SK-N-SH treated with all-trans-retinoic acid at 6 μM for 48 hours (cell line): ENCODE data around the gene CYSRT1.

Experiments
- ARNTL ChIP-seq: fragments of 450-650 bp; formaldehyde crosslinking; IDR thresholded peaks from 2 replicates; pipeline ENCODE4 v1.5.0; 2020; ENCODE audit warnings: low read depth, mild to moderate bottlenecking, moderate library complexity, borderline replicate concordance
- CSDC2 ChIP-seq: fragments of 250-450 bp; sonication (Bioruptor Pico); IDR thresholded peaks from 2 replicates; pipeline ENCODE4 v1.5.0; 2020; ENCODE audit warnings: mild to moderate bottlenecking, moderate library complexity
- ESRRG ChIP-seq: fragments of 250-450 bp; sonication (Bioruptor Pico); IDR thresholded peaks from 2 replicates; pipeline ENCODE4 v1.6.1; 2021; ENCODE audit warnings: mild to moderate bottlenecking
- ISL1 ChIP-seq: fragments of 250-450 bp; sonication (Bioruptor Pico); IDR thresholded peaks from 2 replicates; pipeline ENCODE4 v2.1.2; 2022; ENCODE audit warnings: mild to moderate bottlenecking, moderate library complexity
- RARB ChIP-seq: fragments of 250-450 bp; sonication (Bioruptor Pico); IDR thresholded peaks from 2 replicates; pipeline ENCODE4 v1.8.0; 2021; ENCODE audit warnings: mild to moderate bottlenecking, moderate library complexity
- TSHZ2 ChIP-seq: fragments of 250-450 bp; sonication (Bioruptor Pico); IDR thresholded peaks from 2 replicates; pipeline ENCODE4 v1.5.0; 2020; ENCODE audit warnings: mild to moderate bottlenecking, moderate library complexity
- ZFP3 ChIP-seq: fragments of 250-450 bp; sonication (Bioruptor Pico); IDR thresholded peaks from 2 replicates; pipeline ENCODE4 v1.5.0; 2020; ENCODE audit warnings: mild to moderate bottlenecking, moderate library complexity
- ZFP30 ChIP-seq: fragments of 450-650 bp; formaldehyde crosslinking; IDR thresholded peaks from 2 replicates; pipeline ENCODE4 v1.5.0; 2022; ENCODE audit warnings: mild to moderate bottlenecking, moderate library complexity
- ZNF70 ChIP-seq: fragments of 450-650 bp; formaldehyde crosslinking; IDR thresholded peaks from 2 replicates; pipeline ENCODE4 v1.5.0; 2020; ENCODE audit warnings: mild to moderate bottlenecking, moderate library complexity
- TF ChIP-seq, protein P1 (sequence below): fragments of 250-450 bp; sonication (Bioruptor Pico); IDR thresholded peaks from 2 replicates; pipeline ENCODE4 v1.8.0; 2020; ENCODE audit warnings: mild to moderate bottlenecking, moderate library complexity, borderline replicate concordance
- TF ChIP-seq, protein P2 (sequence below): fragments of 250-450 bp; sonication (Bioruptor Pico); IDR thresholded peaks from 2 replicates; pipeline ENCODE4 v1.5.1; 2020; ENCODE audit warnings: low read depth, mild to moderate bottlenecking, moderate library complexity
- TF ChIP-seq, protein P3 (sequence below): fragments of 250-450 bp; sonication (Bioruptor Pico); IDR thresholded peaks from 2 replicates; pipeline ENCODE4 v1.5.1; 2021; ENCODE audit warnings: mild to moderate bottlenecking, moderate library complexity

GRCh38 chr9:137213160-137214060 is 11.6 kb upstream of the CYSRT1 start:
- no peak for TF ChIP-seq ZFP30 (CRISPR knock-in tag)
- TF ChIP-seq TSHZ2 (CRISPR knock-in tag): no peak
- TF ChIP-seq, protein P1, sequence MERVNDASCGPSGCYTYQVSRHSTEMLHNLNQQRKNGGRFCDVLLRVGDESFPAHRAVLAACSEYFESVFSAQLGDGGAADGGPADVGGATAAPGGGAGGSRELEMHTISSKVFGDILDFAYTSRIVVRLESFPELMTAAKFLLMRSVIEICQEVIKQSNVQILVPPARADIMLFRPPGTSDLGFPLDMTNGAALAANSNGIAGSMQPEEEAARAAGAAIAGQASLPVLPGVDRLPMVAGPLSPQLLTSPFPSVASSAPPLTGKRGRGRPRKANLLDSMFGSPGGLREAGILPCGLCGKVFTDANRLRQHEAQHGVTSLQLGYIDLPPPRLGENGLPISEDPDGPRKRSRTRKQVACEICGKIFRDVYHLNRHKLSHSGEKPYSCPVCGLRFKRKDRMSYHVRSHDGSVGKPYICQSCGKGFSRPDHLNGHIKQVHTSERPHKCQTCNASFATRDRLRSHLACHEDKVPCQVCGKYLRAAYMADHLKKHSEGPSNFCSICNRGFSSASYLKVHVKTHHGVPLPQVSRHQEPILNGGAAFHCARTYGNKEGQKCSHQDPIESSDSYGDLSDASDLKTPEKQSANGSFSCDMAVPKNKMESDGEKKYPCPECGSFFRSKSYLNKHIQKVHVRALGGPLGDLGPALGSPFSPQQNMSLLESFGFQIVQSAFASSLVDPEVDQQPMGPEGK (CRISPR knock-in tag): no peak
- TF ChIP-seq ZNF70 (CRISPR knock-in tag): no peak
- no peak for TF ChIP-seq RARB
- TF ChIP-seq ARNTL (CRISPR knock-in tag): no peak
- TF ChIP-seq ZFP3: no peak
- TF ChIP-seq ISL1 (CRISPR knock-in tag): no peak
- TF ChIP-seq, protein P2, sequence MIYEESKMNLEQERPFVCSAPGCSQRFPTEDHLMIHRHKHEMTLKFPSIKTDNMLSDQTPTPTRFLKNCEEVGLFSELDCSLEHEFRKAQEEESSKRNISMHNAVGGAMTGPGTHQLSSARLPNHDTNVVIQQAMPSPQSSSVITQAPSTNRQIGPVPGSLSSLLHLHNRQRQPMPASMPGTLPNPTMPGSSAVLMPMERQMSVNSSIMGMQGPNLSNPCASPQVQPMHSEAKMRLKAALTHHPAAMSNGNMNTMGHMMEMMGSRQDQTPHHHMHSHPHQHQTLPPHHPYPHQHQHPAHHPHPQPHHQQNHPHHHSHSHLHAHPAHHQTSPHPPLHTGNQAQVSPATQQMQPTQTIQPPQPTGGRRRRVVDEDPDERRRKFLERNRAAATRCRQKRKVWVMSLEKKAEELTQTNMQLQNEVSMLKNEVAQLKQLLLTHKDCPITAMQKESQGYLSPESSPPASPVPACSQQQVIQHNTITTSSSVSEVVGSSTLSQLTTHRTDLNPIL (CRISPR knock-in tag): no peak
- no peak for TF ChIP-seq CSDC2 (CRISPR knock-in tag)
- no peak for TF ChIP-seq ESRRG (CRISPR knock-in tag)
- TF ChIP-seq, protein P3, sequence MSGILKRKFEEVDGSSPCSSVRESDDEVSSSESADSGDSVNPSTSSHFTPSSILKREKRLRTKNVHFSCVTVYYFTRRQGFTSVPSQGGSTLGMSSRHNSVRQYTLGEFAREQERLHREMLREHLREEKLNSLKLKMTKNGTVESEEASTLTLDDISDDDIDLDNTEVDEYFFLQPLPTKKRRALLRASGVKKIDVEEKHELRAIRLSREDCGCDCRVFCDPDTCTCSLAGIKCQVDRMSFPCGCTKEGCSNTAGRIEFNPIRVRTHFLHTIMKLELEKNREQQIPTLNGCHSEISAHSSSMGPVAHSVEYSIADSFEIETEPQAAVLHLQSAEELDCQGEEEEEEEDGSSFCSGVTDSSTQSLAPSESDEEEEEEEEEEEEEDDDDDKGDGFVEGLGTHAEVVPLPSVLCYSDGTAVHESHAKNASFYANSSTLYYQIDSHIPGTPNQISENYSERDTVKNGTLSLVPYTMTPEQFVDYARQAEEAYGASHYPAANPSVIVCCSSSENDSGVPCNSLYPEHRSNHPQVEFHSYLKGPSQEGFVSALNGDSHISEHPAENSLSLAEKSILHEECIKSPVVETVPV (CRISPR knock-in tag): no peak
